IPS-11a (cell line): ENCODE measurements around the gene RNU1-3.
"Not testable (repeated sequence)": the region's sequence is repeated elsewhere in the genome, so short reads cannot be mapped to it uniquely, and the experiment has no call there.

Experiments
- H3K4me3 ChIP-seq: one replicate; pipeline ENCODE4 v1.5.1; 2013; ENCODE audit warnings: low read depth, low read length, control low read depth

The RNU1-3 gene

GRCh38 chr1:16666502-16667413, at the start of gene RNU1-3:
TSS of gene RNU1-3 (minus strand) at chr1:16666948.
- not testable (repeated sequence) for H3K4me3 ChIP-seq

- not testable (repeated sequence) for H3K4me3 ChIP-seq
Observed at GRCh38 chr1:16713480-16713879, 46.7 kb upstream of the RNU1-3 start.

DNA sequence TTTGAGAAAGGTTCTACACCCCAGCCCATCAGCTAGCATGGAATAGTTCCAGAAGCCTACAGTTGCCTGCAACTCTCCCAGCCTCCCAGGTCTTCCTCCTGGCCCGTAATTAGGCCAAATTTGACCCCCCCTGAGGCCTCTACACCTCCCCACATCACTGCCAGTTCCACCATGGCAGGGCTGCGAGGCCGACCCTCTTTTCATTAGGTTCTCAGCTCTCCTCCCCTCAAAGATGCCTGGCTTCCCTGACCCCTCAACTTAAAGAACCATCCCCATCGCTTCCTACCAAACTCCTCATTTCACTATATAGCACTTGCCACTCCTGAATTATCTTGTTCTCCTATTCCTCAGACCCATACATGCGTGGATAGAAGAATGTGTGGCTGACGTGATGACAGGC, 46.2 kb upstream of the RNU1-3 start:
- not testable (repeated sequence) for H3K4me3 ChIP-seq

- H3K4me3 ChIP-seq, result not testable (repeated sequence)
Observed at GRCh38 chr1:16712582-16712981, 45.8 kb upstream of the RNU1-3 start.

DNA sequence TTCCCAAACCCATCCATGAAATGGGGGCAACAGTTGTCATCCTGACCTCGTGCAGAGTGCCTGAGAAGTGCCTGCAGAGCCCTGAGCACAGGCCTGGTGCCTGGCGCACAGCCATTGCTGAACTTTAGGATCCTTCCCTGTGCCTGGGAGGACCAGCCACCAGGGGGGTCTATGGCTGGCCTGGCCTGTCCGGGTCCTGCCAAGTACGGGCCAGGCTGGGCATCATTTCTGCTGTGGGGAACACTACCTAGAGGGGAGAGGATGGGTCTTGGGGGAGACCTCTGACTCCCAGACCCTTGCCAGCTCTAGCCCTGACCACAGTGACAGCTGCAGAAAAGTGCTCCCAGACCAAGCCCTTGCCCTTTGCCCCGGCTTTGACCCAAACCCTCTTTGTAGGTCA, 45.4 kb upstream of the RNU1-3 start:
- H3K4me3 ChIP-seq, result not testable (repeated sequence)

GRCh38 chr1:16710618-16711017, 43.9 kb upstream of the RNU1-3 start:
- H3K4me3 ChIP-seq, result not testable (repeated sequence)

DNA sequence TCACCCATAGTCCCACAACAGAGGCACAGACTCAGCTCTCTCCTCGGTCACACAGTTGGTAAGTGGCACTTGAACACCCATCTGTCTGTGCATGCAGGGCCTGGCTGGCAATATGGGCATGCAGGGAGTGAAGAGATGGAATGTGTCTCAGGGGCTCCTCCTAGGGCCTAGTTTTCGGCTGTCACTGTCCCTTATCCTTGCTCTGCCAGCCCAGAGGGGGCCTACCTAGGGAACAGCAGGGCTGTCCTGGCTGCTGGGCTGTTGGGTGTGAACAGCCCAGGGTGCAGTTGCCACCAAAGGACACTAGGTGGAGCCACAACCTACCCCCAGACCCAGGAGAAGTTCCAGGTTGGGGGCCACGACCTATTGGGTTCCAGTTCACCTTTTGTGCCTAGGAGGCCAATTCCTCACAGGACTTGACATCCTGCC, 42.9 kb upstream of the RNU1-3 start:
- not testable (repeated sequence) for H3K4me3 ChIP-seq

DNA sequence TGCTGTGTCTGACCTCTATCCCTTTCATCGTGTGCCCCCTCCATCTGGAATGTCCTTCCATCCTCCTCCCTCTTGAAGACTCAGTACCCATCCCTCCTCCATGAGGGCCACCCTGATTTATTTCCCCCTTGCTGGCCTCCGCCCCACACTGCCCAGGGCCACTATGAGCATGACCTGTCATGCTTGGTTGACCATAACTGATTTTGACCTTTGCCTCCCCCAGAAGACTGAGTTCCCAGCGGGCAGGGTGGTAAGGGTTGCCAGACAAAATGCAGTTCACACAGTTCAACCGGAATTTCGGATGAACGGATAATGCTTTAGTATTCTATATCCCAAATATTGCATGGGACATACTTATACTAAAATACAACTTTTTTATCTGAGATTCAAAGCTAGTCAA, 42.0 kb upstream of the RNU1-3 start:
- not testable (repeated sequence) for H3K4me3 ChIP-seq

DNA sequence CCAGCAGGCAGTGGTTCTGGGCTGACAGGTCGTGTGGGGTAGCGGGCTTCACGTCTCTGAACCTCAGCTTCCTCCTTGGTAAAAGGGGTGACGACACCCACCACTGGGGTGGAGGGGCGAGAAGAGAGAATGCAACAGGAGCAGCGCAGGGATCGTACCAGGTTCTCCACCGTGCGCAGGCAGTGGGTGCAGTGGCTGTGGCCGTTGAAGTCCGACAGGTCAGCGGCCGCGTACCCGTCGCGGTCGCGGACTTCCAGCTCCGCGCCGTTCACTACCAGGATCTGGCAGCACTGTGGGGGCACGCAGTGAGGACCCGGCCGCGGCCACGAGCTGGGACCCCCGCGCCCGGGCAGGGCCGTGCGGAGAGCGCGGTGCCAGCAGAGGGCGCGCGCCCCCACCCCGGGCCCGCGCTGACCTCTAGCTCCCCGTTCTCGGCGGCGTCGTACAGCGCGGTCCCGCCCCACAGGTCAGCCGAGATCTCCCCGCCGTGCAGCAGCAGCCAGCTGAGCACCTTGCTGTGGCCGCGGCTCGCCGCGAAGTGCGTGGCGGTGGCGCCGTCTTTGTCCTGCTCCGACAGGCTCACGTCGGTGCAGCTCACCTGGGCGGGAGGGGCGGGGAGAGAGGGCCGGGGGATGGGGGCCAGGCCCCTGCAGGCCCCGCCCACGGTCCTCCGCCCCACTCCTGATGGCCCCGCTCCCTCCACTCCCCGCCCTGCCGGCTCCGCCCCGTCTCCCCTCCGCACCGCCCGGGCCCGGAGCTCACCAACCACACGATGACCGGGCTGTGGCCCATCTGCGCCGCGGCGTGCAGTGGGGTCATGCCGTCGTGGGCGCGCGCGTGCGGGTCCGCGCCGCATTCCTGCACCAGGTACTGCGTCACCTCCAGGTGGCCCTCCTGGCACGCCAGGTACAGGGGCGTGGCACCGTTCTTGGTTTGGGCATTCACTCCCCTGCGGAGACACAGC, 40.7 kb upstream of the RNU1-3 start:
- not testable (repeated sequence) for H3K4me3 ChIP-seq

- not testable (repeated sequence) for H3K4me3 ChIP-seq
Observed at GRCh38 chr1:16706302-16706701, 39.6 kb upstream of the RNU1-3 start.

- not testable (repeated sequence) for H3K4me3 ChIP-seq
Observed at GRCh38 chr1:16704502-16705100, 37.9 kb upstream of the RNU1-3 start.

DNA sequence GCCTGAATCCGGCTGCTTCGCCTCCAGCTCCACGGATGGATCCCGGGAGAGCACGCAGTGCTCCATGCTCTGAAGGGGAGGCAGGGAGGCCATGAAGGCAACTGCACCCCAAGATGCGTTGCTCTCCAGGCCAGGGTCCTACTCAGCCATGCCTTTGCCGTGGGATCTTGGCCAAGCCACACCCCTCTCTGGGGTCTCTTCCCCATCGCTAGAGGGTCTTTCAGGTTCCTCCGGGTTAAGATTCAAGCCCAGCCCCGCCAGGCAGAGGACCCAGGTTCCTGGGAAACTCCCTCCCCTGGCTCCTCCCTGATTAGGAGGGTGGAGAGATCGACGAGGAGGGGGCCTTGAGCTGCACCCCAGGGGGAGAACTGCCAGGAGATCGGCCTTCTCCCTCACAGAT, 37.3 kb upstream of the RNU1-3 start:
- H3K4me3 ChIP-seq, result not testable (repeated sequence)

GRCh38 chr1:16703602-16704001, 36.9 kb upstream of the RNU1-3 start:
- not testable (repeated sequence) for H3K4me3 ChIP-seq

DNA sequence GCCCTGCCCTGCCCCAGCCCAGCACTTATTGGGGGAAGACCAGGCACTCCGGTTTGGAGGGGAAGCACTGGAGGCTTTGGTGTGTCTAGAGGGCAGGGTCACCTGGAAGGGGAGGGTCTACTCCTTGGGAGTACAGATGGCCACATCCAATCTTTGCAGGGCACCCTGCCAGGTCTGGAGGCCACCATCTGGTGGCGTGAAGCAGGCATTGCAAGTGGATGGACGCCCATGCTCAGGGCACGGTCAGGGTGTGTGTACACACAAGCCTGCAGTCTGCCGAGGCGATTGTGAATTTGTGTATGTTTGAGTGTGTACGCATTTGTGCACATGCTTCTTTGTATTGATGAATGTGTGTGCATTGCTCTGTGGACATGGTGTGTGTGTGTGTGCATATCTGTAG, 36.4 kb upstream of the RNU1-3 start:
- H3K4me3 ChIP-seq, result not testable (repeated sequence)

GRCh38 chr1:16702280-16702679, 35.5 kb upstream of the RNU1-3 start:
- H3K4me3 ChIP-seq, result not testable (repeated sequence)

- H3K4me3 ChIP-seq, result not testable (repeated sequence)
Observed at GRCh38 chr1:16701189-16701588, 34.4 kb upstream of the RNU1-3 start.

GRCh38 chr1:16700138-16700895, 33.6 kb upstream of the RNU1-3 start:
- H3K4me3 ChIP-seq, result not testable (repeated sequence)

DNA sequence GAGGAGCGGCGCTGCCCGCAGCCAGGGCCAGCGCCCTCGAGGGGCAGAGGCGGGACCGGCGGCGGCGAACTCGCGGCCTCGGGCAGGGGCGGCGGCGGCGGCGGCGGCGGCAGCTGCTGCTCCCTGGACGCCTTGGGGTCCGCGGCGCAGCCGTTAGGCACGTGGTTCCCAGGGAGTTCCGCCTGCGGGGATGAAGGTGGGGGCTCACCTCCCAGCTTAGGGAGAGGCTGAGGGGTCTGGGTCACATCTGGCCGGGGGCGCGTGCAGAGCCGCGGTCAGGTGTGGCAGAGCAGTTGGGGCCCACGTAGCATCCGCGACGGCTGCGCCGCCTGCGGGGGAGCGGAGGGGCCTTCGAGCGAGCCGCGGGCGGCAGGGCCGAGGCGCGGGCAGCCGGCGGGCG, 32.7 kb upstream of the RNU1-3 start:
- not testable (repeated sequence) for H3K4me3 ChIP-seq

GRCh38 chr1:16697152-16697551, 30.4 kb upstream of the RNU1-3 start:
- not testable (repeated sequence) for H3K4me3 ChIP-seq

DNA sequence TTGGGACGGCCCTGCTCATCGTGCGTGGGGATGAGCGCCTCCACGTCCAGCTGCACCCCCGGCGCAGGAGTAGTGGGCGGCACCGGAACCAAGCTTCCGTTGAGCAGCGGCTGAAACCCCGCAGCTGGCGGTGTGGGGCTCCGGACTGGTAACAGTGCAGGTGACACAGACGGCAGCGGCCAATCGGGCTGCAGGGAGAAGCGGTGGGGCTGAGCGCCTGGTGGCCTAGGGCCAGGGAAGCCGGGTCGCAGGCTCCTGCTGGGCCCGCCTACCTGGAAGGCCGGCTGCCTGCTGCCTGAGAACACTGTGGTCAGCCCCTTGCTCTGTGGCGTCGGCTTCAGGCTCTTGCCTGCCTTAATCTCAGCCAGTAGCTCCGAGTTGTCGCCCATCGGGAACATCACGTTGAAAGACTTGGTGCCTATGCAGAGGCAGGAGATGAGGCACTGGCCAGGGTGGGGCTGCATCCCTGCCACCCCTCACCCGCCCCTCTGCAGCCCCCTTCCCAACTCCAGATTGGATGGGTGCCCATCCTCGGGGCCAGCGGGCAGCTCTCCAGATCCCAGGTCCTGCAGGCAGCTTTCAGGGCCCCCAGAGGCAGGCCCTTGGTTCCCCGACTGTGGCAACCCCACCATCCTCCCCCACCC, 29.9 kb upstream of the RNU1-3 start:
- H3K4me3 ChIP-seq, result not testable (repeated sequence)
